Spleen (tissue), 11 donors: ENCODE data around the gene CNTN5. TPM values are rescaled to one million over a fixed set of nuclear protein-coding genes. Genes with fewer than 3 reads are reported as not detected.

Source experiments
- DNase-seq: peaks from one replicate; pipeline ENCODE4 v3.0.0-alpha.2; 2020
- H3K27ac ChIP-seq, 8 donors: fragments of 200-600 bp; sonication (generic) in 7 of 8; 1 replicate in 4 of 8; 2 replicates in 4 of 8; pipeline versions ENCODE4 v1.5.0 to v1.8.0; 2016 to 2021; ENCODE audit warnings: inconsistent platforms in 4 of 8, mild to moderate bottlenecking in 4 of 8, moderate library complexity in 1 of 8
- H3K27me3 ChIP-seq, 7 donors: fragments of 200-600 bp; sonication (generic) in 6 of 7; replicated peaks in 1 of 7; 1 replicate in 4 of 7; 2 replicates in 3 of 7; pipeline versions ENCODE4 v1.5.0 to v1.8.0; 2016 to 2021; ENCODE audit warnings: inconsistent platforms in 3 of 7, mild to moderate bottlenecking in 1 of 7
- H3K36me3 ChIP-seq, 6 donors: fragments of 200-600 bp; sonication (generic) in 5 of 6; 1 replicate in 4 of 6; 2 replicates in 2 of 6; pipeline versions ENCODE4 v1.5.0 to v1.8.0; 2016 to 2021; ENCODE audit warnings: inconsistent platforms in 2 of 6
- H3K4me1 ChIP-seq, 6 donors: fragments of 200-600 bp; sonication (generic) in 5 of 6; 1 replicate in 3 of 6; 2 replicates in 3 of 6; pipeline versions ENCODE4 v1.5.0 to v1.8.0; 2016 to 2021; ENCODE audit warnings: inconsistent platforms in 3 of 6
- H3K4me3 ChIP-seq, 8 donors: fragments of 200-600 bp; sonication (generic) in 7 of 8; 1 replicate in 4 of 8; 2 replicates in 4 of 8; pipeline versions ENCODE4 v1.5.0 to v1.8.0; 2016 to 2021; ENCODE audit warnings: inconsistent platforms in 4 of 8, mild to moderate bottlenecking in 4 of 8, moderate library complexity in 2 of 8
- H3K9me3 ChIP-seq, 8 donors: fragments of 200-600 bp; sonication (generic) in 7 of 8; 1 replicate in 4 of 8; 2 replicates in 4 of 8; pipeline versions ENCODE4 v1.5.0 to v1.8.0; 2016 to 2021; ENCODE audit warnings: inconsistent platforms in 4 of 8
- CTCF ChIP-seq, 11 experiments: fragments of 200-600 bp in 7 of 11; fragments of 450-650 bp in 4 of 11; sonication (generic) in 4 of 11; IDR thresholded peaks in 8 of 11; conservative IDR thresholded peaks in 3 of 11; 1 replicate in 7 of 11; 2 replicates in 4 of 11; pipeline versions ENCODE4 v1.4.0 to v1.8.0; 2016 to 2021; ENCODE audit warnings: antibody characterized with exemption in 11 of 11, inconsistent platforms in 4 of 11, mild to moderate bottlenecking in 1 of 11
- POLR2A ChIP-seq, 3 donors: fragments of 450-650 bp; IDR thresholded peaks; one replicate each; pipeline ENCODE4 v1.5.1; 2017; ENCODE audit warnings: antibody characterized with exemption in 3 of 3, mild to moderate bottlenecking in 1 of 3
- POLR2AphosphoS5 ChIP-seq, 3 donors: sonication (generic); formaldehyde crosslinking; IDR thresholded peaks; one replicate each; pipeline ENCODE4 v1.5.1; 2017; ENCODE audit warnings: antibody characterized with exemption in 3 of 3
- WGBS, 5 donors: extraction: QIAGEN DNeasy Blood & Tissue Kit in 3 of 5; methylation state at CpG; one replicate each; pipeline versions ENCODE4 v1.1.5 to v1.1.7; 2013 to 2018; 5-methylcytosine and 5-hydroxymethylcytosine counted together
- intact Hi-C: fragments of 100-400 bp; cut with DNase I; formaldehyde crosslinking; loops from one replicate; pipeline ENCODE4 v1.15.0; 2023; ENCODE audit warnings: low total_unique reads
- polyA plus RNA-seq, 3 donors: library from polyadenylated mRNA; stranded (reverse); fragments of 200-250 nt; gene quantifications; one replicate each; pipeline ENCODE4 v1.2.1, GENCODE V29; 2013
- total RNA-seq, 7 donors: library from RNA; depleted of rRNA in 3 of 7; stranded (reverse); fragments of >200 nt in 3 of 7; fragmentation: NEBNext Ultra II Directional in 4 of 7; extraction: Animal tissue kit (Norgen Biotek cat#: 25700) in 4 of 7; gene quantifications; one replicate each; pipeline versions ENCODE4 v1.1.0 to v1.2.1, GENCODE V29; 2016 to 2021
- donor health status: healthy with polysubstance abuse.
- donor health status: DM: no; HTN: no; CAD: no; lungs with moderate emphysema.
- donor health status: DM: no; HTN: no; CAD: no.
- donor health status: Bipolar disorder and iron deficiency.
- donor health status: healthy.
- donor health status: DM: no; HTN: no; CAD: no.
- donor health status: DM: yes; HTN: yes; CAD: no.

CNTN5 gene
- total and polyA plus RNA-seq, 10 donors = 0.02 TPM; not detected in 8

GRCh38 chr11:99391245-99391644 is 370.5 kb downstream of the CNTN5 start:
- TF ChIP-seq POLR2A (IDR thresholded peaks at IDR 0.05) (no peak), POLR2AphosphoS5 (IDR thresholded peaks at IDR 0.05) (no peak), CTCF (IDR thresholded peaks at IDR 0.05 in 8 of 11, conservative IDR thresholded peaks at IDR 0.05 in 3 of 11) (no peak)
- no peak overlapping the region for H3K4me3 ChIP-seq
- H3K4me1 ChIP-seq = no peaks in the 10 kb centered on the region
- DNase-seq = no peak
- no peaks in the 10 kb centered on the region for H3K27me3 ChIP-seq
- H3K9me3 ChIP-seq = peaks cover 0 to 8% (median 0%) of the 10 kb centered on the region in 8 donors
- 67 to 78% (median 73%) methylated on average over 4 of the region's 4 CpGs for WGBS, 5 donors
- intact Hi-C loops = no loop called here
- H3K36me3 ChIP-seq = no peaks in the 10 kb centered on the region
- H3K27ac ChIP-seq = no peak overlapping the region

GRCh38 chr11:99406345-99406744 is 385.6 kb downstream of the CNTN5 start:
- WGBS, 5 donors = 63 to 80% (median 73%) methylated on average over 2 of the region's 2 CpGs
- intact Hi-C loops = no loop called here

GRCh38 chr11:99410636-99411035 is 389.9 kb downstream of the CNTN5 start:
- Histone ChIP-seq H3K9me3 (peaks cover 0 to 13% (median 2%) of the 10 kb centered on the region in 8 donors), H3K27me3 (no peaks in the 10 kb centered on the region), H3K27ac (no peak overlapping the region), H3K4me3 (no peak overlapping the region), H3K4me1 (no peaks in the 10 kb centered on the region), H3K36me3 (no peaks in the 10 kb centered on the region)
- 89 to 94% (median 91%) methylated on average over 3 of the region's 3 CpGs for WGBS, 5 donors
- TF ChIP-seq POLR2A (IDR thresholded peaks at IDR 0.05) = no peak
- TF ChIP-seq POLR2AphosphoS5 (IDR thresholded peaks at IDR 0.05) = no peak
- no peak for TF ChIP-seq CTCF (IDR thresholded peaks at IDR 0.05 in 8 of 11, conservative IDR thresholded peaks at IDR 0.05 in 3 of 11)
- intact Hi-C loops = no loop called here
- no peak for DNase-seq

More at GRCh38 chr11:99406345-99406744, 385.6 kb downstream of the CNTN5 start:
- DNase-seq = no peak
- Histone ChIP-seq H3K9me3 (peaks cover 0 to 13% (median 2%) of the 10 kb centered on the region in 8 donors), H3K27me3 (no peaks in the 10 kb centered on the region), H3K27ac (no peak overlapping the region), H3K36me3 (no peaks in the 10 kb centered on the region), H3K4me3 (no peak overlapping the region), H3K4me1 (no peaks in the 10 kb centered on the region)
- TF ChIP-seq POLR2A (IDR thresholded peaks at IDR 0.05) (no peak), CTCF (IDR thresholded peaks at IDR 0.05 in 8 of 11, conservative IDR thresholded peaks at IDR 0.05 in 3 of 11) (no peak), POLR2AphosphoS5 (IDR thresholded peaks at IDR 0.05) (no peak)

- WGBS, 5 donors = 19 to 46% (median 36%) methylated on average over 1 of the region's 1 CpG
- peaks cover 0 to under 1% (median under 1%) of the 10 kb centered on the region in 8 donors for H3K9me3 ChIP-seq
- H3K36me3 ChIP-seq = no peaks in the 10 kb centered on the region
- TF ChIP-seq CTCF (IDR thresholded peaks at IDR 0.05 in 8 of 11, conservative IDR thresholded peaks at IDR 0.05 in 3 of 11) (no peak), POLR2A (IDR thresholded peaks at IDR 0.05) (no peak), POLR2AphosphoS5 (IDR thresholded peaks at IDR 0.05) (no peak)
- no peaks in the 10 kb centered on the region for H3K4me1 ChIP-seq
- no peaks in the 10 kb centered on the region for H3K27me3 ChIP-seq
- intact Hi-C loops = no loop called here
- H3K27ac ChIP-seq = no peak overlapping the region
- no peak for DNase-seq
- H3K4me3 ChIP-seq = no peak overlapping the region
Observed at GRCh38 chr11:99418927-99419720, 398.4 kb downstream of the CNTN5 start.
